Mesenchymal stem cell (in vitro differentiated cells and primary cell): ENCODE data around the gene CLIC4.
"Not testable (repeated sequence)": the region's sequence is repeated elsewhere in the genome, so short reads cannot be mapped to it uniquely, and the experiment has no call there.

Experiments
- DNase-seq: peaks from one replicate; pipeline ENCODE4 v3.0.0-alpha.2; 2013
- H2AFZ ChIP-seq: one replicate; pipeline ENCODE4 v1.6.1; 2013; ENCODE audit warnings: low read depth, mild to moderate bottlenecking, control low read depth, inconsistent platforms, low read length, moderate library complexity
- H2AK5ac ChIP-seq: 2 replicates; pipeline ENCODE4 v1.6.1; 2013; ENCODE audit warnings: low read length, moderate library complexity, mild to moderate bottlenecking, inconsistent platforms; ENCODE audit not compliant: severe bottlenecking
- H2BK120ac ChIP-seq: one replicate; pipeline ENCODE4 v1.6.1; 2013; ENCODE audit warnings: low read depth, mild to moderate bottlenecking, inconsistent platforms, low read length, moderate library complexity
- H2BK12ac ChIP-seq, 2 experiments: one replicate each; pipeline ENCODE4 v1.6.1; 2013; ENCODE audit warnings: inconsistent platforms in 2 of 2, low read length in 2 of 2, mild to moderate bottlenecking in 2 of 2, moderate library complexity in 2 of 2, control low read depth in 1 of 2
- H2BK15ac ChIP-seq: one replicate; pipeline ENCODE4 v1.6.1; 2013; ENCODE audit warnings: mild to moderate bottlenecking, low read depth, inconsistent platforms; ENCODE audit not compliant: poor library complexity, severe bottlenecking
- H2BK5ac ChIP-seq: 2 replicates; pipeline ENCODE4 v1.6.1; 2013; ENCODE audit warnings: low read depth, mild to moderate bottlenecking, low read length, control low read depth, inconsistent platforms; ENCODE audit not compliant: poor library complexity, severe bottlenecking
- H3K14ac ChIP-seq, 2 experiments: one replicate each; pipeline ENCODE4 v1.6.1; 2013; ENCODE audit warnings: inconsistent platforms in 2 of 2, low read length in 2 of 2, control low read depth in 1 of 2, mild to moderate bottlenecking in 1 of 2, moderate library complexity in 1 of 2
- H3K18ac ChIP-seq, 2 experiments: one replicate each; pipeline ENCODE4 v1.6.1; 2013; ENCODE audit warnings: inconsistent platforms in 2 of 2, low read length in 2 of 2, control low read depth in 1 of 2, low read depth in 1 of 2, mild to moderate bottlenecking in 1 of 2
- H3K23ac ChIP-seq, 2 experiments: one replicate each; pipeline ENCODE4 v1.6.1; 2013; ENCODE audit warnings: inconsistent platforms in 2 of 2, low read length in 2 of 2, mild to moderate bottlenecking in 2 of 2, moderate library complexity in 2 of 2, control low read depth in 1 of 2
- H3K27ac ChIP-seq: 2 replicates; pipeline ENCODE4 v1.5.1; 2013; ENCODE audit warnings: mild to moderate bottlenecking, moderate library complexity, low read length, control low read depth, inconsistent platforms; ENCODE audit not compliant: poor library complexity, severe bottlenecking
- H3K27me3 ChIP-seq, 2 experiments: 2 replicates each; pipeline versions ENCODE4 v1.6.1 to v1.7.0; 2013; ENCODE audit warnings: low read length in 2 of 2, mild to moderate bottlenecking in 2 of 2, moderate library complexity in 2 of 2, control low read depth in 1 of 2, inconsistent platforms in 1 of 2; ENCODE audit not compliant: control insufficient read depth in 1 of 2, insufficient read depth in 1 of 2
- H3K36me3 ChIP-seq, 2 experiments: 2 replicates each; pipeline versions ENCODE4 v1.6.1 to v1.7.0; 2013; ENCODE audit warnings: low read length in 2 of 2, control low read depth in 1 of 2, inconsistent platforms in 1 of 2, low read depth in 1 of 2, mild to moderate bottlenecking in 1 of 2; ENCODE audit not compliant: insufficient read depth in 2 of 2, control insufficient read depth in 1 of 2
- H3K4ac ChIP-seq, 2 experiments: one replicate each; pipeline ENCODE4 v1.6.1; 2013; ENCODE audit warnings: inconsistent platforms in 2 of 2, low read length in 2 of 2, mild to moderate bottlenecking in 2 of 2, moderate library complexity in 2 of 2, control low read depth in 1 of 2, low read depth in 1 of 2
- H3K4me1 ChIP-seq: 2 replicates; pipeline ENCODE4 v1.6.1; 2013; ENCODE audit warnings: low read depth, low read length, control low read depth; ENCODE audit not compliant: control insufficient read depth, insufficient read depth
- H3K4me2 ChIP-seq: 2 replicates; pipeline ENCODE4 v1.6.1; 2013; ENCODE audit warnings: low read length, mild to moderate bottlenecking, inconsistent platforms; ENCODE audit not compliant: poor library complexity, severe bottlenecking
- H3K4me3 ChIP-seq, 2 experiments: 2 replicates each; pipeline versions ENCODE4 v1.5.1 to v1.7.0; 2013; ENCODE audit warnings: low read length in 2 of 2, mild to moderate bottlenecking in 2 of 2, control low read depth in 1 of 2, low read depth in 1 of 2; ENCODE audit not compliant: insufficient read depth in 1 of 2
- H3K79me1 ChIP-seq: replicated peaks from 2 replicates; pipeline ENCODE4 v1.6.1; 2013; ENCODE audit warnings: mild to moderate bottlenecking, control low read depth, low read length, inconsistent platforms; ENCODE audit not compliant: poor library complexity, severe bottlenecking
- H3K9ac ChIP-seq: 2 replicates; pipeline ENCODE4 v1.7.0; 2013; ENCODE audit warnings: mild to moderate bottlenecking, low read length, moderate library complexity
- H3K9me3 ChIP-seq: 2 replicates; pipeline ENCODE4 v1.7.0; 2013; ENCODE audit warnings: mild to moderate bottlenecking, low read length; ENCODE audit not compliant: control insufficient read depth
- H4K8ac ChIP-seq: one replicate; pipeline ENCODE4 v1.6.1; 2013; ENCODE audit warnings: inconsistent platforms, mild to moderate bottlenecking, low read length, moderate library complexity
- H4K91ac ChIP-seq: one replicate; pipeline ENCODE4 v1.6.1; 2013; ENCODE audit warnings: mild to moderate bottlenecking, low read length, inconsistent platforms
- WGBS: methylation state at CpG from one replicate; pipeline ENCODE4 v1.1.7; 2013; ENCODE audit warnings: mixed read lengths; 5-methylcytosine and 5-hydroxymethylcytosine counted together

Gene CLIC4

DNA sequence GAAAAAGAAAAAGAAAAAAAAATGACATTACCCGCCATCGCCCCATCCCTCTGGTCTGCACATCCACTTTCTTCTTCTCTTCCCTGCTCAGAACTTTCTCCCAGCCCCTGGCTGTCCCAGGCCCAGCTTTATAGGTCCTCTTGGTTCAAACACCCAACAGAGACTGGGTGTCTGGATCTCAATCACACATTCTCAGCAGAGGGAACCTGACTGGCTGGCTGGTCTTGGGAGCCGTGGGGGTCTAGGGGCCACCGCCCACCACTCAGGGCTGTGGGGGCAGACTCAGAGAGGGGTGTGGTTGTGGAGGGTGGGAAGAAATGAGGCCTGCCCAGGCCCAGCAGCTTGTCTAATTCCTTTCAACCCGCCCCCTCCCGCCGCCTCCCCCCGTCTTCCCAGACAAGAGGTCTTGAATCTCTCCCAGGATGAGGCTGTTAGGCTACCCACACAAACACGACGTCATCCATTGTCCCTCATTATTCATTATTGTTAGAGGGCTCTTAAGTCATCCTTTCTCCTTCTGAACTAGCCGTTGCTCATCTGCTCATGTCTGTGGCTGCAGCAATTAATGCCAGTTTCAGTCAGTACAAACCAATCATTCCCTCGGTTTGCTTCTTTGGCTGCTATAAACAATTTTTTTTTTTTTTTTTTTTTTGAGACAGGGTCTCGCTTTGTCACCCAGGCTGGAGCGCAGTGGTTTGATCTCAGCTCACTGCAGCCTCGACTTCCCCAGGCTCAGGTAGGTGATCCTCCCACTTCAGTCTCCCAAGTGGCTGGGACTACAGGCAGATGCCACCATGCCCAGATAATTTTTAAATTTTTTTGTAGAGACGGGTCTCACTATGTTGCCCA, 40.6 kb upstream of the CLIC4 start:
- Histone ChIP-seq H2BK15ac (peak overlapping the region; percentile 26), H3K18ac (peak overlapping the region; percentile 0 to 54), H2BK12ac (no peak overlapping the region), H3K36me3 (no peaks in the 10 kb centered on the region), H2BK120ac (peak overlapping the region; percentile 61), H3K14ac (no peak overlapping the region), H3K4me2 (peak overlapping the region; percentile 11), H3K4me1 (peaks cover 14% of the 10 kb centered on the region), H4K91ac (peak overlapping the region; percentile 2), H2AFZ (no peak overlapping the region), H3K9ac (peak overlapping the region; percentile 73), H4K8ac (peak overlapping the region; percentile 69), H3K27ac (peak overlapping the region; percentile 84), H2AK5ac (peak overlapping the region; percentile 84), H3K9me3 (no peaks in the 10 kb centered on the region), H2BK5ac (peak overlapping the region; percentile 48), H3K27me3 (no peaks in the 10 kb centered on the region), H3K23ac (no peak overlapping the region), H3K4ac (peak overlapping the region; percentile 3 to 24), H3K4me3 (no peak overlapping the region), H3K79me1 (no peaks in the 10 kb centered on the region)
- peak; percentile 62 for DNase-seq
- WGBS: 75% methylated on average over 16 of the region's 16 CpGs

DNA sequence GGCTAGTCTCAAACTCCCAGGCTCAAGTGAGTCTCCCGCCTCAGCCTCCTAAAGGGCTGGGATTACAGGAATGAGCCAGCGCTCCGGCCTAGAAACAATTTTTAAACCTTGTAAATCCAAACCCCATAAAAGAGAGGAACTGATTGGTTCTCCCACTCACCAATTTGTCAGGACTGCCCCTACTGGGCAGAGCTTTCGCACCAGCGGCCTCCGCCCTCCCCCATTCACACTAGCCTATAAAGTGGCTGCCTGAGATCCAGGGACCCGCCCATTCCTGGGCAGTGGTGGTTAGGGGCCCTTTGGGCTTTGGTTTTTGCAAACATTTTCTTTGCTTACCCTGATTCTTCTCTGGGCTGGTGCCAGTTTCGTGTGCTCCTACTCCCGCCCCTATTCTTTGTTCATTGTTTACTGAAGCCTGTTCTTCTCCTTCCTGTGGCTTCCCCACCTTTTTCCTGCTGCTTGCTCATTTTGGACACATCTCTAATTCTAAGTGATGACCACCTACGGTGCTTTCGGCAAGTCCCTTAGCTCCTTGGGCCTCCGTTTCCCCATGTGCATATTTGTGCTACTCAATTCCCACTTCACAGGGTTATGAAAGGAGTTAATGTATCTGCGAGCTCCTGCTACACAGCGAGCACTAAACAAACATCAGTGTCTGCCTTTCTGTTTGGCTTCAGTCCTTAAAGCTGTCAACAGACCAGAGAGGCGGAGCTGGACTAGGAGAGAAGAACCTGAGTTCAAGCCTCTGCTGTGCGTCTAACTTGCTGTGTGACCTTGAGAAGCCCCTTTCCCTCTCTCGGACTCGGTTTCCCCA, 39.8 kb upstream of the CLIC4 start:
- Histone ChIP-seq H3K4me2 (peak overlapping the region; percentile 11), H2BK15ac (no peak overlapping the region), H2BK120ac (peak overlapping the region; percentile 85), H3K4me3 (peak overlapping the region in 1 of 2 experiments; percentile 26), H3K4ac (peak overlapping the region in 1 of 2 experiments; percentile 94), H3K27ac (peak overlapping the region; percentile 84), H2AFZ (no peak overlapping the region), H3K9ac (peak overlapping the region; percentile 73), H3K27me3 (no peaks in the 10 kb centered on the region), H3K23ac (no peak overlapping the region), H2AK5ac (peak overlapping the region; percentile 11), H2BK12ac (peak overlapping the region in 1 of 2 experiments; percentile 98), H3K9me3 (no peaks in the 10 kb centered on the region), H4K8ac (peak overlapping the region; percentile 77), H4K91ac (peak overlapping the region; percentile 75), H3K18ac (peak overlapping the region; percentile 41 to 89), H3K14ac (no peak overlapping the region), H2BK5ac (no peak overlapping the region), H3K4me1 (peaks cover 12% of the 10 kb centered on the region), H3K36me3 (no peaks in the 10 kb centered on the region), H3K79me1 (no peaks in the 10 kb centered on the region)
- peak; percentile 93 for DNase-seq
- WGBS: 47% methylated on average over 16 of the region's 18 CpGs

DNA sequence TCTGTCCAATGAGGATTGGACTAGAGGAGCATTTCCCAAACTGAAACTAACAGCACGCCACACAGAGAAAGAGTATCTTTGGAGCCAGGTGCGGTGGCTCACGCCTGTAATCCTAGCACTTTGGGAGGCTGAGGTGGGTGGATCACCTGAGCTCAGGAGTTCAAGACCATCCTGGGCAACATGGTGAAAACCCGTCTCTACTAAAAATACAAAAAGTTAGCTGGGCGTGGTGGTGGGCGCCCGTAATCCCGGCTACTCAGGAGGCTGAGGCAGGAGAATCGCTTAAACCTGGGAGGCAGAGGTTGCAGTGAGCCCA, 39.2 kb upstream of the CLIC4 start:
- H2AK5ac ChIP-seq: peak overlapping the region; percentile 11
- peak overlapping the region; percentile 85 for H2BK120ac ChIP-seq
- not testable (repeated sequence) for H2BK5ac ChIP-seq, H3K27me3 ChIP-seq, H3K14ac ChIP-seq, H3K79me1 ChIP-seq, H3K4me2 ChIP-seq, H3K36me3 ChIP-seq, H2BK15ac ChIP-seq, H2AFZ ChIP-seq, H3K9me3 ChIP-seq, DNase-seq, H3K23ac ChIP-seq
- peaks cover 12% of the 10 kb centered on the region for H3K4me1 ChIP-seq
- H4K91ac ChIP-seq: peak overlapping the region; percentile 43
- peak overlapping the region; percentile 14 to 41 for H3K18ac ChIP-seq
- H3K27ac ChIP-seq: peak overlapping the region; percentile 84
- peak overlapping the region; percentile 77 for H4K8ac ChIP-seq
- H2BK12ac ChIP-seq: peak overlapping the region in 1 of 2 experiments; percentile 98
- peak overlapping the region in 1 of 2 experiments; percentile 94 for H3K4ac ChIP-seq
- H3K9ac ChIP-seq: peak overlapping the region; percentile 63
- WGBS: 98% methylated on average over 9 of the region's 9 CpGs
- H3K4me3 ChIP-seq: peak overlapping the region in 1 of 2 experiments; percentile 26

DNA sequence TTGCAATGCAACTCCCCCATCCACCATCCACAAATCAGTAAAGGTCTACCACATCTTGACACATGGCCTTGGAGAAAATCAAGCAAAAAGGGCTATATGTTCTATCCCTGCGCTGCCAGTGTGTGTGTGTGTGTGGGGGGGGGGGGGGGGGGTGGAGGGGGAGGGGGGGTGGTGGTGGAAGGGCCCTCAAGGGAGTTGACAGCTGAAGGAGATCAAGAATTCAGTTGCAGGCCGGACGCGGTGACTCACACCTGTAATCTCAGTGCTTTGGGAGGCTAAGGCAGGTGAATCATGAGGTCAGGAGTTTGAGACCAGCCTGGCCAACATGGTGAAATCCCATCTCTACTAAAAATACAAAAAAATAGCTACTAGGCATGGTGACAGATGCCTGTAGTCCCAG, 37.6 kb upstream of the CLIC4 start:
- H2BK120ac ChIP-seq: no peak overlapping the region
- no peak overlapping the region for H3K23ac ChIP-seq
- H3K4ac ChIP-seq: no peak overlapping the region
- H2AFZ ChIP-seq: no peak overlapping the region
- no peak overlapping the region for H3K4me2 ChIP-seq
- no peak overlapping the region for H3K14ac ChIP-seq
- H3K9me3 ChIP-seq: no peaks in the 10 kb centered on the region
- no peaks in the 10 kb centered on the region for H3K27me3 ChIP-seq
- peak; percentile 51 for DNase-seq
- H2BK5ac ChIP-seq: no peak overlapping the region
- H4K8ac ChIP-seq: no peak overlapping the region
- peaks cover 6% of the 10 kb centered on the region for H3K4me1 ChIP-seq
- no peaks in the 10 kb centered on the region for H3K79me1 ChIP-seq
- H3K27ac ChIP-seq: no peak overlapping the region
- no peaks in the 10 kb centered on the region for H3K36me3 ChIP-seq
- H3K4me3 ChIP-seq: no peak overlapping the region
- H4K91ac ChIP-seq: no peak overlapping the region
- H2BK12ac ChIP-seq: no peak overlapping the region
- no peak overlapping the region for H2AK5ac ChIP-seq
- H3K18ac ChIP-seq: peak overlapping the region in 1 of 2 experiments; percentile 11
- no peak overlapping the region for H2BK15ac ChIP-seq
- WGBS: no CpG with 5 or more reads among the region's 4 CpGs
- no peak overlapping the region for H3K9ac ChIP-seq
